GM13977 (cell line): Measurements from ENCODE around the gene DSP.

Experiments
- DNase-seq: peaks from one replicate; pipeline ENCODE4 v3.0.0; 2012; ENCODE audit warnings: low spot score
- in situ Hi-C: fragments of 300-500 bp; cut with MboI; formaldehyde crosslinking; loops from one replicate; pipeline ENCODE4 v1.12.0; 2022; ENCODE audit warnings: low sequenced_read_pairs, low pct_unique_long_range_greater_than_20kb, mixed read lengths, inconsistent platforms; ENCODE audit not compliant: unreplicated experiment
- TF ChIP-seq, protein P1 (sequence below): IDR thresholded peaks from 2 replicates; pipeline ENCODE4 v1.5.1; 2012; ENCODE audit warnings: mild to moderate bottlenecking, control low read depth; ENCODE audit not compliant: insufficient read depth; ENCODE audit errors: extremely low read depth, missing control alignments

The DSP gene

DNA sequence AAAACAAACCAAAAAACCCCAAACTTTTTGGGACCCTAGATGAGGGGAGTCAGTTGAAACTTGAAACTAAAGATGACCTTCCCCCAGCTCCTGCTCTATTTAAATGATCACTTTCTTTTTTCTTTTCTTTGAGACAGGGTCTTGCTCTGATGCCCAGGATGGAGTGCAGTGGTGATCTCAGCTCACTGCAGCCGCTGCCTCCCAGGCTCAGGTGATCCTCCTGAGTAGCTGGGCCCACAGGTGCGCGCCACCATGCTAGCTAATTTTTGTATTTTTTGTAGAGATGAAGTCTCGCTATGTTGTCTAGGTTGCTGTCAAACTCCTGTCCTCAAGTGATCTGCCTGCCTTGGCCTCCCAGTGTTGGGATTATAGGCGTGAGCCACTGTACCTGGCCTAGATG, 7.3 kb upstream of the DSP start:
- TF ChIP-seq, protein P1, sequence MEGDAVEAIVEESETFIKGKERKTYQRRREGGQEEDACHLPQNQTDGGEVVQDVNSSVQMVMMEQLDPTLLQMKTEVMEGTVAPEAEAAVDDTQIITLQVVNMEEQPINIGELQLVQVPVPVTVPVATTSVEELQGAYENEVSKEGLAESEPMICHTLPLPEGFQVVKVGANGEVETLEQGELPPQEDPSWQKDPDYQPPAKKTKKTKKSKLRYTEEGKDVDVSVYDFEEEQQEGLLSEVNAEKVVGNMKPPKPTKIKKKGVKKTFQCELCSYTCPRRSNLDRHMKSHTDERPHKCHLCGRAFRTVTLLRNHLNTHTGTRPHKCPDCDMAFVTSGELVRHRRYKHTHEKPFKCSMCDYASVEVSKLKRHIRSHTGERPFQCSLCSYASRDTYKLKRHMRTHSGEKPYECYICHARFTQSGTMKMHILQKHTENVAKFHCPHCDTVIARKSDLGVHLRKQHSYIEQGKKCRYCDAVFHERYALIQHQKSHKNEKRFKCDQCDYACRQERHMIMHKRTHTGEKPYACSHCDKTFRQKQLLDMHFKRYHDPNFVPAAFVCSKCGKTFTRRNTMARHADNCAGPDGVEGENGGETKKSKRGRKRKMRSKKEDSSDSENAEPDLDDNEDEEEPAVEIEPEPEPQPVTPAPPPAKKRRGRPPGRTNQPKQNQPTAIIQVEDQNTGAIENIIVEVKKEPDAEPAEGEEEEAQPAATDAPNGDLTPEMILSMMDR, result no peak
- no peak for DNase-seq
- in situ Hi-C loops, result no loop called here

DNA sequence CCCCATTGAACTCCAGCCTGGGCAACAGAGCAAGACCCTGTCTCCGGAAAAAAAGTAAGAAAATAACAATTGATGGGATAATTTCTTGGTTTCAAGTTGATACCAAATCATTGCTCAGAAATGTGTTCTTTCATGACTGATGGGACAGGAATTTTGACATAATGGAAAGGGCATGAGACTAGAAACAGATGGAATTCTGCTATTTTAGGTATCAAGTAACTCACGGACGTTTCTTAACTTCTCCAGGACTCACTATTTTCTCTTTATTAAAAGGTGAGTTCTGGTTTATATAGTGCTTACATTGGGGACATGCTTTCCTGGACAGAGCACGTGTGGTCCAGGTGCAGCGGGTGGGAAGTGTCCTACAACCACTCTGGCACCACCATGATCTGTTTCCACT, 6.0 kb upstream of the DSP start:
- no peak for DNase-seq
- TF ChIP-seq, protein P1, result no peak
- in situ Hi-C loops, result no loop called here

DNA sequence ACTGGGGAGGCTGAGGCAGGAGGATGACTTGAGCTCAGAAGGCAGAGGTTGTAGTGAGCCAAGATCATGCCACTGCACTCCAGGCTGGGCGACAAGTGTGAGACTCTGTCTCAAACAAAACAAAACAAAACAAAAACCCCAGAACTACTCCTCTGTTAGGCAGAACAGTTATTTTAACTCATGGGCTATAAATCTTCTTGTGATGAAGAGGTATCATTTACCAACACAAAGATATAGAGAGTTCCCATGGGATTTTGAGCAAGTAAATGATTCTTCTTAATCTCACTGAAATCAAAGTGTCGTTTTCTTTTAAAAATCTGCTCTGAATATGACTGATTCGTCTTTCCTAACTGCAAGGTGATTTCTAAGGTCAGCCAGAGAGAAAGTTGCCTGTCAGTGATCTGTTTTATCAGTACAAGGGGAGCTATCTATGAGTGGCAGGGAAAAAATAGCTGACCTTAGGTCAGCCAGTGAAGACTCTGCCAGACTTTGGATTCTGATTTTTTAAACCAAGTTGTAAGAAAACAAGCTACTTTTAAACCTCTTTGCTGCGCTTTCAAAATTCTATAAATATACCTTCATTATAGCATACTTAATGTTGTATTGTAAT, 3.8 kb upstream of the DSP start:
- TF ChIP-seq, protein P1, result no peak
- no peak for DNase-seq
- in situ Hi-C loops, result no loop called here

DNA sequence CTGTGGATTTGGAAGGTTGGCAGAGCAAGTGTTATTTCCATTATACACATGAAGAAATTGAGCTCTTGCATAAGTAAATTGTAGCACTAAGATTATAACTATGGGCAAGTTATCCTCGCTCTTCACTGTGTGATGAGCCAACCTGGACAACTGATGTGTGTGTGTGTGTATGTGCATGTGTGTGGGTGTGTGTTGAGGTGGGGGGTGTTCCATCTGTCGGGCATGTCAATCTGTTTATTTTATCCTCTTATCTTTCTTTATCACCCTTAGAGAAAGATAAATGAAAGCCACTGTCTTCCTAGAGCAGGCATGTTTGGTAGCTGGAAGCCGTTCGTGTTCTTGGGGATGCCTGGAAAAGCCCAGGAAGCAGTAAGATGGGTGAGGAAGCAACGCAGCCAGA, 3.0 kb upstream of the DSP start:
- TF ChIP-seq, protein P1, result no peak
- in situ Hi-C loops, result no loop called here
- DNase-seq, result no peak

DNA sequence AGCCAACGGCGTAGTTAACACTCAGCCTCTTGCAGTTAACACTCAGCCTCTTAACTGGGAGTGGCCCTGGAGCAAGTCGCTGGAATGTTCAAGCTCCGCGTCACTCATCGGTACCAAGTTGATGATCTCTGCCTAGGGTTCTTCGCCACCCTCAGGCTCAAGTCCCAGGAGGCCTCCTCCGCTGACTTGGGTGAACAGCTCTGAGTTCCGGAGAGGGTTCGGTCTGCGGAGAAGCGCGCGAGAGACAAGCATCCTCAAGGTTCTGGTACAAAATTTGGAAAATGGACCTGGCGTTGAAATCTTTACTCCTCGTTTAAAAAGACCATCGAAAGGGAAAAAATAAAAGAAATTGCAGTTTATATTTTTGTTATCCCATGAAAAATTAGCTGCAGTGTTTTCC, 876 bp upstream of the DSP start:
- DNase-seq, result peak; percentile 30
- TF ChIP-seq, protein P1, result no peak
- in situ Hi-C loops, result no loop called here

DNA sequence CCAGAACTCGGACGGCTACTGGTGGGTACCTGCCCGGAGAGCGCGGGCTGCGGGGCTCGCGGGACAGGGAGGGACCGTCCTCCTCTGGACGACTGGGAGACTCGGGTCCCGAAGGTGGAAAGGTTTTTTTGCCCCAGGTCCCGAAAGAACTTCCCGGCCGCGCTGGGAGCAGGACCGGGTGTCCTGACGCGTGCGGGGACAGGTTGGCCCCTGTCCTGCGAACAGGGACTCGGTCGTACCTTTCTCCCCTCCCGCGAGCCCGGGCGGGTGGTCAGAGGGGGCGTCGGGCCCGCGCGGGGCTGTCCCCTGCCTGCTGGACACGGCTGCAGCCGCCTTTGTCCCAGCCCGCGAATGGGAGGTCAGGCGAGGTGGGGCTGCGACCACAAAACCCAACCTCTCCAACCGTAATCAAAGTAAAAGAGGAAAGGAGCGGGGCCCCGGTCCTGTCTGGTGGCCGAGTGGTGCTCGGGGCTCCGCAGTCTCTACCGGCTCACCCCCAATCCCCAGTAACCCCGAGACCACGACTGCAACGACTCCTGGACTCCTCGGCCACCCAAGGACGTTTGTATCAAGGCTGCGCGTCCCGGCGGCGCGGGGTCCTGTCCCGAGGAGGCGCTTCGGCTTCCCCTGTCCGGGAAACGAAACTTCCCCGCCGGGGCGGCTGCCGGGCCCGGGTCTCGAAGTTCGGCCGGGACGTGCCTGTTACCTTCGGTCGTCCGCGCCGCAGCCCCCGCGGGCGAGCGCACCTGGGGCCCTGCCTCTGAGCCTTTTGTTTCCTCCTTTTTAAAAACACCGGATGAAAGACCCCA, 798 bp downstream of the DSP start:
- TF ChIP-seq, protein P1, result no peak
- DNase-seq, result peak; percentile 38

More for the DNA sequence above, 798 bp downstream of the DSP start:
- in situ Hi-C loops, result no loop called here
